HuH-7.5 (cell line): ENCODE measurements around the gene INPP5F.

Experiments
- DNase-seq: peaks from one replicate; pipeline ENCODE4 v3.0.0; 2011; ENCODE audit warnings: low spot score

INPP5F gene

GRCh38 chr10:119817991-119818888 lies 92.4 kb downstream of the INPP5F start:
- no peak for DNase-seq

DNA sequence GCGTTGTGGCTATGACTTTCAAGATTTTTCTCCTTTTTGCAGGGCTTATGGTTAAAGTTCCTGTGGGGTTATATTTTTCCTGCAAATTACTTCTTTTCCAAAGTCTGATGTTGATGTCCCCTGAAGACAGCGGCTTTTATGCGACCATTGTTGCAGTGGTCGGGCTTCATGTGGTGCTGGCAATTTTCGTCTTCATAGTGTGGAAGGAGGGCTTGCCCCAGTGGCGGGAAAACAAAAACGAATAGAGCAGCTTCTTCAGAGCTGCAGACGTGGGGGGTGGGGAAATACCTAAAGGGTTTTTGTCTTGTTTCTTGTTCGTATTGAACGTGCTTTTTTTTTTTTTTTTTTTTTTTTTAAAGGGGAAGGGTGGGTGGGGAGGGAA lies 93.0 kb downstream of the INPP5F start:
- no peak for DNase-seq

- no peak for DNase-seq
Observed at GRCh38 chr10:119821182-119821581, 95.3 kb downstream of the INPP5F start.

GRCh38 chr10:119824299-119824698 lies 98.4 kb downstream of the INPP5F start:
- no peak for DNase-seq

- no peak for DNase-seq
Observed at GRCh38 chr10:119826771-119827170, 100.9 kb downstream of the INPP5F start.

DNA sequence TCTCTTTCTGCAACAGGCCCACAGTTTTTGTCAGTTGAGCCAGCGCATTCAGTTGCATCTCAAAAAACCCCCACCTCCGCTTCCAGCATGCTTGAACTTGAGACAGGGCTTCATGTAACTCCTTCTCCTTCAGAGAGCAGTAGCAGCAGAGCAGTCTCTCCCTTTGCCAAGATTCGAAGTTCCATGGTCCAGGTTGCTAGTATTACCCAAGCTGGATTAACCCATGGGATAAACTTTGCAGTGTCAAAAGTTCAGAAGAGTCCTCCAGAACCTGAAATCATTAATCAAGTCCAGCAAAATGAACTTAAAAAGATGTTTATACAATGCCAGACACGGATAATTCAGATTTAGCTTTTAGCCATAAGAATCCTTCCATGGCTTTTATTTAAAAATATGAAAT lies 101.6 kb downstream of the INPP5F start:
- no peak for DNase-seq

- DNase-seq = no peak
Observed at GRCh38 chr10:119829429-119829828, 103.6 kb downstream of the INPP5F start.

DNA sequence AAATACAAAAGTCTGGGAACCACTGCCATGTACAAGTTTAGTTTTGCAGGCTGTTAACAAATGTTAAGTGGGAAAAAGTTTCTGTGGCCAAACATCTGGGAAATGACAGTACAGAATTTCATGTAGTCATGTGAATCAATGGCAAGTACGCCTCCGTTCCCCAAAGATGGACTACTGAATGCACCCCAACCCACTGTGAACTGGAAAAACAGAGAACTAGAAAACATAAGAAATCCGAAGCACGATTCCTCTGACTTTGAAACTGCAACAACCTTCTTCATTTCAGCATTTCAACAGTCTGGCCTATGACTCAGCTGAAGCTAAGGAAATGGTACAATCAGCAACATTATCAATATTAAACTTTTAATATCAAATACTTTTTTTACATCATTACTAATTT lies 105.0 kb downstream of the INPP5F start:
- DNase-seq = no peak

GRCh38 chr10:119831656-119832055 lies 105.8 kb downstream of the INPP5F start:
- no peak for DNase-seq

GRCh38 chr10:119832951-119833350 lies 107.1 kb downstream of the INPP5F start:
- no peak for DNase-seq

- no peak for DNase-seq
Observed at GRCh38 chr10:119834188-119834587, 108.3 kb downstream of the INPP5F start.

DNA sequence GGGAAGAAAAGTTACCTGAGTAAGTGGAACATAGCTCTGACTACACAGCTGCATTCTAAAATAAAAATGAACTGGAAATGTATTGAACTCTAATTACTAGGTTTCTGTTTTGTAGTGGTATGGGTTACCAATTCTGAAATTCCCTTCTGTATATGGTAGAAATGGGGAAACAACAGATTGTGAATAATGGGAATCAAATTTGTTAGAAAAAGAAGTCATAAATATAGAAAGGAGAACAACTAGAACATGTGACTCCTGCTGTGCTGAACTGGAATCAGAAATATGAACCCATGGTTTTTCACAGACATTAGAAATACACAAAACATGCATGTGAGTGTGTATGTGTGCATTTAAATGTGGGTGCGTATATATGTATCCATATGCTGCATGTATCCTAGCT lies 119.8 kb downstream of the INPP5F start:
- no peak for DNase-seq

DNA sequence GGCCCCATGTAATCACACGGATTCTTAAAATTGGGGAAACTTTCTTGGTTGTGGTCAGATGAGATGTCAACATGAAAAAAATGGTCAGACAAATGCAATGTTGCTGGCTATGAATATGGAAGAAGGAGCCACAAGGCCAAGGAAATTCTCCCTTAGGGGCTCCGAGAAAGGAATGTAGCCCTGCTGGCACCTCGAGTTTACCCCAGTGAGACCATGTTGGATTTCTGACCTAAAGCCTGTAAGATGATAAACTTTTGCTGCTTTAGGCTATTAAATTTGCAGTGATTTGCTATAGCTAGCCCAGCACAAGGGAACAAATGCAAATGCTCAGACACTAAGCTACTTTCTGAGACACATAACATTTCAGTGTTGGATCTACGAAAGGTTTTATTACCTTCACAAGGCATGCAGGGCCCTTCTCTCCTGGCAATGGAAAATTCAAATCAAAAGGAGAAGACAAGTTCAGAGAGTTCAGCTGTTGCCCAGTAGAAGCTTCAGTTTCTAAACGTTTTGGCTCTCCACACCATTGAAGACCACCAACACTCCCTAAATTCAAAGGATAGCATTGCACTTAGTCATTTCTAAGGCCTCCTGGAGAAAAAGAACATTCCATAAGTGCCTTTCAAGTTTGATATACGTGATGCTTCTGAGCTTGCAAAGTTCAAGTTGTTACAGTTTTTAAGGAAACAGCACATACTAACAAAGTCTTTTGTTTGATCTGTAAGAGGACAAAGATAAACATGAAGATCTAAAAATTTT lies 123.4 kb downstream of the INPP5F start:
- no peak for DNase-seq

GRCh38 chr10:119849944-119850343 lies 124.1 kb downstream of the INPP5F start:
- DNase-seq = no peak

DNA sequence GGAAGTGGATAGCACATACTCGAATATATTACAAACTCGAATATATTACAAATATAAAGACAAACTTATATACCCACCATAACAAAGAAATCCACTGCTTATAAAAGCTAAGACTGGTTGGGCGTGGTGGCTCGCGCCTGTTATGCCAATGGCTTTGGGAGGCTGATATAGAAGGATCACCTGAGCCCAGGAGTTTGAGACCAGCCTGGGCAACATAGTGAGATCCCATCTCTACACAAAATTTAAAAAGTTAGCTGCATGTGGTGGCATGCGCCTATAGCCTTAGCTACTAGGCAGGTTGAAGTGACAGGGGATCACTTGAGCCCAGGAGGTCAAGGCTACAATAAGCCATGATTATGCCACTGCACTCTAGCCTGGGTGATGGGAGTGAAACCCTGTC lies 126.4 kb downstream of the INPP5F start:
- no peak for DNase-seq

- DNase-seq = no peak
Observed at GRCh38 chr10:119852822-119853221, 127.0 kb downstream of the INPP5F start.

DNA sequence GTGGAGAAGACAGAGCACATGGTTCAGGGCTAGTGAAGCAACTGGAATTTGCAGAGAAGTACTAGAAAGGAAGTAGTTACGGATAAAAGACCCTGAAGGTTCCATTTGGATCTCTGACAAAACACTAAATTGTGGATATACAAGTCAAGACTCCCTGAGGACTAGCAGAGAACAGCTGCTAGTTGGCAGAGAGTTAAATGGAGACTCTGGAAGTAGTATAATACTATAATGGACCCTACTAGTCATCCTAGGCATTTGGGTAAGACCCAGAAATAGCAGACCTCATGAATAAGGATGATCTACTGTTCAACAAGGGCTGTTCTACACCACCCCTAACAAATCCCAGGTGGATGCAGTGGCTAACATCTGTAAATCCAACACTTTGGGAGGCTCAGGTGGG lies 127.7 kb downstream of the INPP5F start:
- DNase-seq = no peak

- DNase-seq = no peak
Observed at GRCh38 chr10:119858063-119858462, 132.2 kb downstream of the INPP5F start.

- no peak for DNase-seq
Observed at GRCh38 chr10:119859420-119860258, 133.8 kb downstream of the INPP5F start.

GRCh38 chr10:119860866-119861607 lies 135.2 kb downstream of the INPP5F start:
- DNase-seq = no peak

DNA sequence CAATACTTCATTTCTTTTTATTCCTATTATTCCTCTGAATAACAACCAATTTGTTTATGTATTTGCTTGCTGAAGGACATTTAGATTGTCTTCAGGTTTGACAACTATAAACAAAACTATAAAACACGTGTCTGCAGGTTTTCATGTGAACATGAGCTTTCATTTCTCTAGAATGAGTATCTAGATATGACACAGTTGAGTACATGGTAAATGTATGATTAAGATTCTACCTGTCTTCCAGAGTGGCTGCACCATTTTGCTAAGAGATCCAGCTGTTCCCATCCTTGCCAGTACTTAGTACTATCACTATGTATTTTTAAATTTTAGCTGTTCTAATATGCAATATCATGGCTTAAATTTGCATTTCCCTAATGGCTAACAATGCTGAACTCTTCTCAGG lies 136.7 kb downstream of the INPP5F start:
- no peak for DNase-seq
